Loucy (cell line): ENCODE measurements around the gene LXN.

Experiments used
- H2AFZ ChIP-seq: fragments of 200-600 bp; sonication (generic); 2 replicates; pipeline ENCODE4 v1.6.0; 2016; ENCODE audit warnings: antibody characterized with exemption, mild to moderate bottlenecking, low read length, moderate library complexity
- H3F3A ChIP-seq: fragments of 200-600 bp; 2 replicates; pipeline ENCODE4 v1.6.0; 2016; ENCODE audit warnings: antibody characterized with exemption, low read depth, mild to moderate bottlenecking
- H3K27me3 ChIP-seq: fragments of 200-600 bp; sonication (generic); 2 replicates; pipeline ENCODE4 v1.6.1; 2014; ENCODE audit warnings: low read length, mild to moderate bottlenecking; ENCODE audit not compliant: insufficient read depth, poor library complexity, severe bottlenecking
- H3K36me3 ChIP-seq: fragments of 200-600 bp; sonication (generic); 2 replicates; pipeline ENCODE4 v1.6.1; 2016; ENCODE audit warnings: low read length; ENCODE audit not compliant: insufficient read depth
- H3K4me1 ChIP-seq: fragments of 200-600 bp; sonication (generic); 2 replicates; pipeline ENCODE4 v1.5.1; 2014; ENCODE audit warnings: low read length, mild to moderate bottlenecking; ENCODE audit not compliant: insufficient read depth, poor library complexity, severe bottlenecking
- H3K4me2 ChIP-seq: fragments of 200-600 bp; sonication (generic); 2 replicates; pipeline ENCODE4 v1.6.0; 2014; ENCODE audit warnings: antibody characterized with exemption, low read length, low read depth, mild to moderate bottlenecking; ENCODE audit not compliant: poor library complexity, severe bottlenecking
- H3K4me3 ChIP-seq: fragments of 200-600 bp; sonication (generic); 2 replicates; pipeline ENCODE4 v1.5.1; 2014; ENCODE audit warnings: low read length, mild to moderate bottlenecking, mixed read lengths; ENCODE audit not compliant: poor library complexity, severe bottlenecking
- H3K79me2 ChIP-seq: fragments of 200-600 bp; sonication (generic); 2 replicates; pipeline ENCODE4 v1.6.1; 2014; ENCODE audit warnings: low read length; ENCODE audit not compliant: insufficient read depth
- H3K9ac ChIP-seq: fragments of 200-600 bp; sonication (generic); 2 replicates; pipeline ENCODE4 v1.6.0; 2014; ENCODE audit warnings: mild to moderate bottlenecking, low read depth, low read length, moderate library complexity; ENCODE audit not compliant: poor library complexity, severe bottlenecking
- H3K9me2 ChIP-seq: fragments of 200-600 bp; sonication (generic); replicated peaks from 2 replicates; pipeline ENCODE4 v1.6.1; 2016; ENCODE audit warnings: low read depth, low read length, mixed read lengths
- H3K9me3 ChIP-seq: fragments of 200-600 bp; sonication (generic); 2 replicates; pipeline ENCODE4 v1.6.1; 2014; ENCODE audit warnings: mild to moderate bottlenecking, antibody characterized with exemption, low read length, low read depth; ENCODE audit not compliant: insufficient read depth
- H4K20me1 ChIP-seq: fragments of 200-600 bp; sonication (generic); 2 replicates; pipeline ENCODE4 v1.6.0; 2014; ENCODE audit warnings: antibody characterized with exemption, low read length, mild to moderate bottlenecking; ENCODE audit not compliant: insufficient read depth, poor library complexity, severe bottlenecking
- EZH2phosphoT487 ChIP-seq: fragments of 200-600 bp; IDR thresholded peaks from 2 replicates; pipeline ENCODE4 v1.6.1; 2018; ENCODE audit warnings: antibody characterized with exemption, mild to moderate bottlenecking, moderate library complexity, borderline replicate concordance
- TF ChIP-seq, protein P1 (sequence below): fragments of 200-600 bp; sonication (generic); conservative IDR thresholded peaks from 2 replicates; pipeline ENCODE4 v1.5.1; 2014; ENCODE audit warnings: mild to moderate bottlenecking, antibody characterized with exemption, low read length

The LXN gene

DNA sequence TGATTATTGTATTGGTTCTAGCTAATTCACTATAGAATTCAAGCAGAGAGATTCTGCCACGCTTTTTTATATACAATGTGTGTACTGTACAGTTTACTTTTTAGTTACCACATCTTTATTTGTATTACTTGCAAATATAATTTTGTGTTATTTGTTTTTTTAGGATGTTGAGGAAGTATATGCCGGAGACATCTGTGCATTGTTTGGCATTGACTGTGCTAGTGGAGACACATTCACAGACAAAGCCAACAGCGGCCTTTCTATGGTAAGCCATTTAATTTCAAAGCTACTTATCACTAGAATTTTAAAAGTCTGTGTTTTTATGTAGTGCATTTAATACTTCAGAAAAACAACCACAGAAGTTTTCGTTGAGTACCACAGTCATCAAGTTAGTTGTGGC is 11.7 kb downstream of the LXN start:
- Histone ChIP-seq H3K36me3 (peaks cover 77% of the 10 kb centered on the region), H3K79me2 (no peaks in the 10 kb centered on the region), H4K20me1 (no peaks in the 10 kb centered on the region), H3K9ac (no peak overlapping the region), H3K4me1 (no peaks in the 10 kb centered on the region), H3F3A (no peaks in the 10 kb centered on the region), H2AFZ (no peak overlapping the region), H3K9me2 (no peaks in the 10 kb centered on the region), H3K27me3 (no peaks in the 10 kb centered on the region), H3K4me2 (no peak overlapping the region), H3K9me3 (no peaks in the 10 kb centered on the region), H3K4me3 (no peak overlapping the region)
- TF ChIP-seq EZH2phosphoT487 = no peak
- TF ChIP-seq, protein P1, sequence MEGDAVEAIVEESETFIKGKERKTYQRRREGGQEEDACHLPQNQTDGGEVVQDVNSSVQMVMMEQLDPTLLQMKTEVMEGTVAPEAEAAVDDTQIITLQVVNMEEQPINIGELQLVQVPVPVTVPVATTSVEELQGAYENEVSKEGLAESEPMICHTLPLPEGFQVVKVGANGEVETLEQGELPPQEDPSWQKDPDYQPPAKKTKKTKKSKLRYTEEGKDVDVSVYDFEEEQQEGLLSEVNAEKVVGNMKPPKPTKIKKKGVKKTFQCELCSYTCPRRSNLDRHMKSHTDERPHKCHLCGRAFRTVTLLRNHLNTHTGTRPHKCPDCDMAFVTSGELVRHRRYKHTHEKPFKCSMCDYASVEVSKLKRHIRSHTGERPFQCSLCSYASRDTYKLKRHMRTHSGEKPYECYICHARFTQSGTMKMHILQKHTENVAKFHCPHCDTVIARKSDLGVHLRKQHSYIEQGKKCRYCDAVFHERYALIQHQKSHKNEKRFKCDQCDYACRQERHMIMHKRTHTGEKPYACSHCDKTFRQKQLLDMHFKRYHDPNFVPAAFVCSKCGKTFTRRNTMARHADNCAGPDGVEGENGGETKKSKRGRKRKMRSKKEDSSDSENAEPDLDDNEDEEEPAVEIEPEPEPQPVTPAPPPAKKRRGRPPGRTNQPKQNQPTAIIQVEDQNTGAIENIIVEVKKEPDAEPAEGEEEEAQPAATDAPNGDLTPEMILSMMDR = no peak

DNA sequence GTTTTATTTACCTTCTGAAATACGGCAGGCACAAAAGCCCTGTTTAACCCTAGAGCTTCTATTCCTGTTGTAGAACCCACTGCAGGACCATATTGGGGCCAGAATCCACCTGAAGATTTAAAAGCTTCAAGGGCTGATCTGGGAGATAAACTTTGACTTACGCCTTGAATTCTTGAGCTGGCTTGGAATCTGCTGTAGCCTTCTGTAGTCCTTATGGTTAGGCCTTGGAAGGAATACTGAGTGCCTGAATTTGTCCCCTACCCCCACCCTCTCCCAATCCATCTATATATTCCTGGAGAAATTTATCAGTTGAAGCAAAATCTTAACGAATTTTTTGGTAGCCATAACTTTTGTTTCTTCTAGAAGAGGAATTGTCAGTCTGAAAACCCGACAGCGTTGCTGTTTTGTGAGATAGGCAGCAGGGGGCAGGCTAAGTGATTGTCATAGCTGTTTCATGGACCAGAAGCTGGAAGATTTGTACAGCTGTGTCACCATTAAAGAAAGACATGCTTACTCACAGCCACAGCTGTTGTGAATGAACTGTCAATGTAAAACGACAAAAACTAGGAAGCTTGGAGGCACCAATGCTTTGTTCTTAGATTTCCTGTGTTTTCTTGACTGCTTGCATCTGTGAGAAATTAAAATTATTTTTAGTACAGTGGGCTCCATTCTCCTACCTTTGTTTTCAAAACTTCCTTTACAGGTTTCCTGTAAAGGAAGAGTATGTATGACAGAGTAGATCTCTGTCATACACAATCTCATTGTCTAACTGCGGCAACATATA is 12.8 kb downstream of the LXN start:
- Histone ChIP-seq H3K4me2 (no peak overlapping the region), H3F3A (no peaks in the 10 kb centered on the region), H2AFZ (no peak overlapping the region), H3K4me1 (no peaks in the 10 kb centered on the region), H3K27me3 (no peaks in the 10 kb centered on the region), H3K9me3 (no peaks in the 10 kb centered on the region), H3K79me2 (no peaks in the 10 kb centered on the region), H4K20me1 (no peaks in the 10 kb centered on the region), H3K9ac (no peak overlapping the region), H3K4me3 (no peak overlapping the region), H3K36me3 (peaks cover 78% of the 10 kb centered on the region; the same call in 1 of the 2 replicates), H3K9me2 (no peaks in the 10 kb centered on the region)
- TF ChIP-seq, protein P1 = peak; percentile 87
- no peak for TF ChIP-seq EZH2phosphoT487

DNA sequence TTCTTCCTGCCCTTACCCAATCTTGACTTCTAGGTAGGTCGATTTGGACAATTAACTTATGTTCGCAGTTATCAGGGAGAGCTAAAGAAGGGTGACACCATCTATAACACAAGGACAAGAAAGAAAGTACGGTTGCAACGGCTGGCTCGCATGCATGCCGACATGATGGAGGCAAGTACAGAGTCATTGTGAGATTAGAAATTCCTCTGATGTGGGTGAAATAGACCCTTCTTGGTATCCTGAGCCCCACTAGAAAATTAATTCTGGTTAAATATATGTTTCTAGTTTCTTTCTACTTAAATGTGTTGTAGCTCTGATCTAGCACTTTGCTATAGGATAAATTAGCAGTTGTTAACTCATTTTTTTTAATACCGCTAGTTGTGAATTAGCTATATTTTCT is 13.6 kb downstream of the LXN start:
- no peak for TF ChIP-seq EZH2phosphoT487
- TF ChIP-seq, protein P1 = no peak
- no peak overlapping the region for H3K4me2 ChIP-seq
- H3K27me3 ChIP-seq = no peaks in the 10 kb centered on the region
- no peak overlapping the region for H2AFZ ChIP-seq
- no peaks in the 10 kb centered on the region for H3K4me1 ChIP-seq
- H3K9ac ChIP-seq = no peak overlapping the region
- H3K9me2 ChIP-seq = no peaks in the 10 kb centered on the region
- H3K4me3 ChIP-seq = no peak overlapping the region
- no peaks in the 10 kb centered on the region for H3K9me3 ChIP-seq
- no peaks in the 10 kb centered on the region for H4K20me1 ChIP-seq
- peaks cover 74% of the 10 kb centered on the region; the same call in 1 of the 2 replicates for H3K36me3 ChIP-seq
- H3F3A ChIP-seq = no peaks in the 10 kb centered on the region
- H3K79me2 ChIP-seq = no peaks in the 10 kb centered on the region
